B cell (primary cell): ENCODE data around the gene SYNPR. TPM values are rescaled to one million over a fixed set of nuclear protein-coding genes. Genes with fewer than 3 reads are reported as not detected.
A peak's percentile ranks its signal among the peaks of the same experiment; 100 is the strongest.

Source experiments
- ATAC-seq: fragments of 200-7000 bp; cut with Tn5 transposase; one replicate; pipeline ENCODE4 v1.10.0; 2021; ENCODE audit warnings: low read depth, mild to moderate bottlenecking, moderate number of reproducible peaks, moderate library complexity
- CTCF ChIA-PET: fragments of 350-600 bp; sonication (Branson Sonifier 250); formaldehyde crosslinking; loops from one replicate; lab custom pipeline; 2021; ENCODE audit warnings: antibody characterized with exemption, inconsistent platforms; lab: Charles Lee
- POLR2A ChIA-PET: fragments of 350-600 bp; sonication (Branson Sonifier 250); formaldehyde crosslinking; loops from one replicate; lab custom pipeline; 2021; ENCODE audit warnings: antibody characterized with exemption; lab: Charles Lee
- DNase-seq: peaks from one replicate; pipeline ENCODE4 v3.0.0; 2013
- H2AFZ ChIP-seq: 2 replicates; pipeline ENCODE4 v1.6.1; 2012; ENCODE audit warnings: mild to moderate bottlenecking, low read depth, low read length; ENCODE audit not compliant: insufficient read depth, poor library complexity, severe bottlenecking
- H3K27ac ChIP-seq, 2 donors: 1 replicate in 1 of 2; 2 replicates in 1 of 2; pipeline ENCODE4 v1.5.1; 2012 to 2013; ENCODE audit warnings: low read length in 2 of 2, mild to moderate bottlenecking in 2 of 2, moderate library complexity in 1 of 2
- H3K27me3 ChIP-seq, 4 experiments: fragments of 200-600 bp in 1 of 4; sonication (generic) in 1 of 4; replicated peaks in 1 of 4; 1 replicate in 2 of 4; 2 replicates in 2 of 4; pipeline versions ENCODE4 v1.6.1 to v1.7.0; 2013 to 2016; ENCODE audit warnings: low read length in 3 of 4, mild to moderate bottlenecking in 2 of 4, mixed read lengths in 1 of 4, moderate library complexity in 1 of 4; ENCODE audit not compliant: insufficient read depth in 4 of 4, control insufficient read depth in 3 of 4; ENCODE audit errors: control extremely low read depth in 1 of 4
- H3K36me3 ChIP-seq, 2 experiments: replicated peaks in 1 of 2; 1 replicate in 1 of 2; 2 replicates in 1 of 2; pipeline versions ENCODE4 v1.6.1 to v1.7.1; 2013; ENCODE audit warnings: low read length in 1 of 2; ENCODE audit not compliant: insufficient read depth in 2 of 2, control insufficient read depth in 1 of 2; ENCODE audit errors: control extremely low read depth in 1 of 2, extremely low read depth in 1 of 2
- H3K4me1 ChIP-seq, 2 donors: fragments of 200-600 bp in 1 of 2; sonication (generic) in 1 of 2; 1 replicate in 1 of 2; 2 replicates in 1 of 2; pipeline versions ENCODE4 v1.5.1 to v1.6.1; 2013 to 2017; ENCODE audit warnings: low read length in 2 of 2; ENCODE audit not compliant: control insufficient read depth in 2 of 2, insufficient read depth in 2 of 2
- H3K4me2 ChIP-seq: replicated peaks from 2 replicates; pipeline ENCODE3; 2012; ENCODE audit warnings: mild to moderate bottlenecking, low read depth, low read length; ENCODE audit not compliant: poor library complexity, severe bottlenecking
- H3K4me3 ChIP-seq, 5 experiments: fragments of 200-600 bp in 1 of 5; sonication (generic) in 1 of 5; 1 replicate in 3 of 5; 2 replicates in 2 of 5; pipeline versions ENCODE4 v1.5.1 to v1.7.0; 2011 to 2016; ENCODE audit warnings: low read length in 4 of 5, mild to moderate bottlenecking in 4 of 5, low read depth in 2 of 5, control low read depth in 1 of 5, moderate library complexity in 1 of 5; ENCODE audit not compliant: insufficient read depth in 1 of 5; ENCODE audit errors: control extremely low read depth in 1 of 5, extremely low read depth in 1 of 5
- H3K79me2 ChIP-seq: fragments of 200-600 bp; sonication (generic); one replicate; pipeline ENCODE4 v1.6.0; 2016; ENCODE audit warnings: low read length; ENCODE audit not compliant: control insufficient read depth, insufficient read depth
- H3K9ac ChIP-seq: fragments of 200-600 bp; sonication (generic); 2 replicates; pipeline ENCODE4 v1.6.1; 2017; ENCODE audit warnings: mild to moderate bottlenecking, low read length, moderate library complexity
- H3K9me3 ChIP-seq, 3 donors: one replicate each; pipeline versions ENCODE4 v1.6.1 to v1.7.1; 2013; ENCODE audit warnings: low read length in 2 of 3; ENCODE audit not compliant: control insufficient read depth in 2 of 3, insufficient read depth in 1 of 3; ENCODE audit errors: control extremely low read depth in 1 of 3
- H4K20me1 ChIP-seq: 2 replicates; pipeline ENCODE4 v1.6.0; 2012; ENCODE audit warnings: mild to moderate bottlenecking, low read length; ENCODE audit not compliant: insufficient read depth, control insufficient read depth, poor library complexity, severe bottlenecking
- H3K27ac Mint-ChIP-seq: one replicate; pipeline ENCODE4 v1.8.0; 2021; ENCODE audit warnings: mixed read lengths
- H3K27me3 Mint-ChIP-seq: one replicate; pipeline ENCODE4 v1.8.0; 2021; ENCODE audit warnings: mixed read lengths
- H3K4me1 Mint-ChIP-seq: one replicate; pipeline ENCODE4 v1.8.0; 2021; ENCODE audit warnings: mixed read lengths
- H3K4me3 Mint-ChIP-seq: one replicate; pipeline ENCODE4 v1.8.0; 2021; ENCODE audit warnings: mixed read lengths
- H3K9me3 Mint-ChIP-seq: one replicate; pipeline ENCODE4 v1.8.0; 2022; ENCODE audit warnings: mixed read lengths; ENCODE audit not compliant: insufficient read depth
- EZH2 ChIP-seq: IDR thresholded peaks from 2 replicates; pipeline ENCODE4 v1.6.1; 2012; ENCODE audit warnings: borderline replicate concordance, low read depth, mild to moderate bottlenecking, moderate library complexity, low read length; ENCODE audit not compliant: insufficient read depth, poor library complexity, severe bottlenecking
- WGBS: methylation state at CpG from one replicate; pipeline ENCODE4 v1.1.5; 2013; ENCODE audit warnings: missing lambda C conversion rate; ENCODE audit not compliant: insufficient coverage; 5-methylcytosine and 5-hydroxymethylcytosine counted together
- intact Hi-C: fragments of 100-400 bp; cut with micrococcal nuclease; formaldehyde crosslinking; loops from one replicate; pipeline ENCODE4 v1.10.0; 2022
- polyA plus RNA-seq: library from polyadenylated mRNA; depleted of rRNA; stranded (reverse); fragments of >200 nt; gene quantifications from 2 replicates; pipeline ENCODE4 v1.2.3, GENCODE V29; 2012
- total RNA-seq, 2 donors: library from RNA; stranded (reverse); fragments of 120-200 nt in 1 of 2; gene quantifications; 1 replicate in 1 of 2; 2 replicates in 1 of 2; pipeline versions ENCODE4 v1.2.3 to v1.2.4, GENCODE V29; 2013 to 2022
- TF ChIP-seq, protein P1 (sequence below): fragments of 200-600 bp; IDR thresholded peaks from one replicate; pipeline ENCODE4 v1.8.0; 2022; ENCODE audit warnings: antibody characterized with exemption, mild to moderate bottlenecking

The SYNPR gene
- total and polyA plus RNA-seq, 2 donors (not counting 1 experiment from before 2014, with no cell fraction given) = not detected

GRCh38 chr3:63279005-63279841, 1.1 kb downstream of the SYNPR start:
- WGBS = 10% methylated on average over 20 of the region's 22 CpGs
- Histone ChIP-seq H3K27me3 (peaks cover 0 to 27% (median 1%) of the 10 kb centered on the region in 4 experiments), H3K27ac (no peak overlapping the region), H2AFZ (peak overlapping the region; percentile 10), H3K9me3 (peaks cover 0 to 14% (median 0%) of the 10 kb centered on the region in 3 donors), H4K20me1 (no peaks in the 10 kb centered on the region), H3K4me2 (no peak overlapping the region), H3K4me3 (no peak overlapping the region), H3K4me1 (no peaks in the 10 kb centered on the region), H3K9ac (no peak overlapping the region), H3K36me3 (no peaks in the 10 kb centered on the region), H3K79me2 (no peaks in the 10 kb centered on the region)
- POLR2A ChIA-PET = no interaction called here
- Mint-ChIP-seq H3K4me3 (no peak overlapping the region), H3K27me3 (peaks cover 41% of the 10 kb centered on the region), H3K9me3 (no peaks in the 10 kb centered on the region), H3K27ac (no peak overlapping the region), H3K4me1 (no peaks in the 10 kb centered on the region)
- intact Hi-C loops = no loop called here
- DNase-seq (no peak), ATAC-seq (no peak)
- CTCF ChIA-PET = no interaction called here
- TF ChIP-seq, protein P1, sequence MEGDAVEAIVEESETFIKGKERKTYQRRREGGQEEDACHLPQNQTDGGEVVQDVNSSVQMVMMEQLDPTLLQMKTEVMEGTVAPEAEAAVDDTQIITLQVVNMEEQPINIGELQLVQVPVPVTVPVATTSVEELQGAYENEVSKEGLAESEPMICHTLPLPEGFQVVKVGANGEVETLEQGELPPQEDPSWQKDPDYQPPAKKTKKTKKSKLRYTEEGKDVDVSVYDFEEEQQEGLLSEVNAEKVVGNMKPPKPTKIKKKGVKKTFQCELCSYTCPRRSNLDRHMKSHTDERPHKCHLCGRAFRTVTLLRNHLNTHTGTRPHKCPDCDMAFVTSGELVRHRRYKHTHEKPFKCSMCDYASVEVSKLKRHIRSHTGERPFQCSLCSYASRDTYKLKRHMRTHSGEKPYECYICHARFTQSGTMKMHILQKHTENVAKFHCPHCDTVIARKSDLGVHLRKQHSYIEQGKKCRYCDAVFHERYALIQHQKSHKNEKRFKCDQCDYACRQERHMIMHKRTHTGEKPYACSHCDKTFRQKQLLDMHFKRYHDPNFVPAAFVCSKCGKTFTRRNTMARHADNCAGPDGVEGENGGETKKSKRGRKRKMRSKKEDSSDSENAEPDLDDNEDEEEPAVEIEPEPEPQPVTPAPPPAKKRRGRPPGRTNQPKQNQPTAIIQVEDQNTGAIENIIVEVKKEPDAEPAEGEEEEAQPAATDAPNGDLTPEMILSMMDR = no peak
- no peak for TF ChIP-seq EZH2

GRCh38 chr3:63287610-63288009, 9.5 kb downstream of the SYNPR start:
- H3K4me3 Mint-ChIP-seq = no peak overlapping the region
- no peaks in the 10 kb centered on the region for H3K36me3 ChIP-seq
- 83% methylated on average over 2 of the region's 2 CpGs for WGBS
- H3K4me1 Mint-ChIP-seq = no peaks in the 10 kb centered on the region
- intact Hi-C loops = no loop called here
- POLR2A ChIA-PET = no interaction called here
- CTCF ChIA-PET = no interaction called here
- TF ChIP-seq, protein P1 = no peak
- TF ChIP-seq EZH2 = no peak
- no peak overlapping the region for H3K4me3 ChIP-seq
- no peaks in the 10 kb centered on the region for H4K20me1 ChIP-seq
- DNase-seq (no peak), ATAC-seq (no peak)
- H3K27me3 Mint-ChIP-seq = peaks cover 5% of the 10 kb centered on the region
- no peaks in the 10 kb centered on the region for H3K79me2 ChIP-seq
- no peaks in the 10 kb centered on the region for H3K27me3 ChIP-seq
- no peaks in the 10 kb centered on the region for H3K9me3 ChIP-seq
- H3K9me3 Mint-ChIP-seq = no peaks in the 10 kb centered on the region
- no peak overlapping the region for H2AFZ ChIP-seq
- H3K4me1 ChIP-seq = no peaks in the 10 kb centered on the region
- H3K27ac Mint-ChIP-seq = no peak overlapping the region
- no peak overlapping the region for H3K4me2 ChIP-seq
- no peak overlapping the region for H3K9ac ChIP-seq
- H3K27ac ChIP-seq = no peak overlapping the region
